Heart left ventricle (tissue), 13 donors: ENCODE results near the gene FOXJ2.

ENCODE experiments used
- CTCF ChIP-seq, 12 donors: fragments of 200-600 bp; sonication (generic) in 4 of 12; IDR thresholded peaks; one replicate each; pipeline versions ENCODE4 v1.5.0 to v1.8.0; 2018 to 2022; ENCODE audit warnings: antibody characterized with exemption in 12 of 12, mild to moderate bottlenecking in 5 of 12
- POLR2A ChIP-seq, 2 donors: fragments of 450-650 bp; IDR thresholded peaks; one replicate each; pipeline ENCODE4 v1.6.1; 2017; ENCODE audit warnings: antibody characterized with exemption in 2 of 2, mild to moderate bottlenecking in 2 of 2, moderate library complexity in 2 of 2
- donor health status: ischemic (EF 13 %, LVEDD 7.1; RV severe dilation, severe dysfunction).
- donor health status: DM: no; HTN: yes; CAD: no.
- donor health status: DM: no; HTN: no; CAD: no.
- donor health status: ischemic (EF 25% LVEDD 6.9; RV normal size, moderate dysfunction).
- donor health status: ischemic (EF 25% LVEDD 5.7; RV mildly dilated, moderate dysfunction).
- donor health status: ischemic (EF 35%, LVEDD 5.7; RV mildly dilated, moderate dysfunction).
- donor health status: nonischemic (EF 11% LVEDD 7.7; RV severe dilation, severe dysfunction).
- donor health status: DM: yes; HTN: yes; CAD: no.
- donor health status: PGD.
- donor health status: ischemic (EF 29% LVEDD 5.4; RV normal size, mild dysfunction).
- donor health status: nonischemic (EF 23%, LVEDD 6.1; RV moderate dilation, normal function).

GRCh38 chr12:8050600-8051250, 18.2 kb downstream of the FOXJ2 start:
- TF ChIP-seq POLR2A (IDR thresholded peaks at IDR 0.05) (no peak), CTCF (IDR thresholded peaks at IDR 0.05) (no peak)
